Activated CD4-positive, alpha-beta T cell treated with anti-CD3 and anti-CD28 coated beads, Interleukin-2, amount 50 U/mL, for 48 hours (primary cell): ENCODE results near the gene SLC16A3.

Experiments
- DNase-seq, 2 experiments: peaks; one replicate each; pipeline ENCODE4 v3.0.0-alpha.2; 2020

The SLC16A3 gene

GRCh38 chr17:82269882-82270500 is 41.1 kb downstream of the SLC16A3 start:
- DNase-seq = no peak

GRCh38 chr17:82270651-82271050 is 41.8 kb downstream of the SLC16A3 start:
- DNase-seq = no peak

- DNase-seq = no peak
These were observed 42.6 kb downstream of the SLC16A3 start for GRCh38 chr17:82271401-82271800.

GRCh38 chr17:82272495-82273326 is 43.9 kb downstream of the SLC16A3 start:
- DNase-seq = peak; percentile 34 to 42

GRCh38 chr17:82273327-82274133 is 44.7 kb downstream of the SLC16A3 start, which contains the start of gene CSNK1D:
CSNK1D (minus strand) TSS chr17:82273700; CDS start chr17:82273381, 319 bp downstream.
- peak; percentile 94 to 95 for DNase-seq

GRCh38 chr17:82274134-82275020 is 45.5 kb downstream of the SLC16A3 start:
- no peak for DNase-seq

GRCh38 chr17:82275326-82275725 is 46.5 kb downstream of the SLC16A3 start:
- DNase-seq = no peak

- DNase-seq = no peak
These were observed 48.1 kb downstream of the SLC16A3 start for GRCh38 chr17:82276938-82277337.

- DNase-seq = no peak
These were observed 49.0 kb downstream of the SLC16A3 start for GRCh38 chr17:82277851-82278250.

GRCh38 chr17:82278308-82278707 is 49.5 kb downstream of the SLC16A3 start:
- no peak for DNase-seq

GRCh38 chr17:82278786-82279391 is 50.0 kb downstream of the SLC16A3 start:
- no peak for DNase-seq

- DNase-seq = no peak
These were observed 51.7 kb downstream of the SLC16A3 start for GRCh38 chr17:82280537-82280936.

- no peak for DNase-seq
These were observed 52.2 kb downstream of the SLC16A3 start for GRCh38 chr17:82281076-82281475.

GRCh38 chr17:82281502-82282238 is 52.8 kb downstream of the SLC16A3 start:
- peak; percentile 70 to 77 for DNase-seq

- no peak for DNase-seq
These were observed 53.7 kb downstream of the SLC16A3 start for GRCh38 chr17:82282239-82283207.

- DNase-seq = peak; percentile 73 to 81
These were observed 54.4 kb downstream of the SLC16A3 start for GRCh38 chr17:82283208-82283749.

- DNase-seq = no peak
These were observed 56.3 kb downstream of the SLC16A3 start for GRCh38 chr17:82285141-82285540.

- DNase-seq = no peak
These were observed 58.4 kb downstream of the SLC16A3 start for GRCh38 chr17:82287013-82287867.
